Right cardiac atrium (tissue), 5 donors: ENCODE results near the gene CADPS2. TPM values are rescaled to one million over a fixed set of nuclear protein-coding genes. Genes with fewer than 3 reads are reported as not detected.
"Not testable (repeated sequence)": the region's sequence is repeated elsewhere in the genome, so short reads cannot be mapped to it uniquely, and the experiment has no call there.

Source experiments
- ATAC-seq, 2 donors: fragments of 200-7000 bp; cut with Tn5 transposase; one replicate each; pipeline versions ENCODE4 v1.8.0 to v1.9.1; 2020; ENCODE audit warnings: moderate library complexity in 2 of 2, mild to moderate bottlenecking in 1 of 2
- DNase-seq, 3 donors: peaks; one replicate each; pipeline ENCODE4 v3.0.0-alpha.2; 2020
- H3K27ac ChIP-seq: one replicate; pipeline ENCODE4 v1.5.1; 2013; ENCODE audit warnings: mild to moderate bottlenecking, low read length, control low read depth, moderate library complexity
- H3K27me3 ChIP-seq: one replicate; pipeline ENCODE4 v1.6.1; 2013; ENCODE audit not compliant: control insufficient read depth, insufficient read depth
- H3K4me1 ChIP-seq: one replicate; pipeline ENCODE4 v1.6.1; 2013; ENCODE audit warnings: low read length; ENCODE audit not compliant: control insufficient read depth, insufficient read depth
- H3K4me3 ChIP-seq: one replicate; pipeline ENCODE4 v1.5.1; 2013; ENCODE audit warnings: low read length, control low read depth
- H3K9me3 ChIP-seq: one replicate; pipeline ENCODE4 v1.6.1; 2013; ENCODE audit warnings: low read length; ENCODE audit not compliant: control insufficient read depth
- WGBS: extraction: QIAGEN DNeasy Blood & Tissue Kit; methylation state at CpG from one replicate; pipeline ENCODE4 v1.1.7; 2013; 5-methylcytosine and 5-hydroxymethylcytosine counted together
- intact Hi-C, 4 donors: fragments of 100-400 bp; cut with DNase I; formaldehyde crosslinking; loops; one replicate each; pipeline versions ENCODE4 v1.11.0 to v1.14.0; 2022 to 2023
- polyA plus RNA-seq: library from polyadenylated mRNA; stranded (reverse); fragments of 200-250 nt; gene quantifications from one replicate; pipeline ENCODE4 v1.2.3, GENCODE V29; 2013
- total RNA-seq, 4 donors: library from RNA; stranded (reverse); fragmentation: NEBNext Ultra II Directional; extraction: Animal tissue kit (Norgen Biotek cat#: 25700); gene quantifications; one replicate each; pipeline ENCODE4 v1.2.1, GENCODE V29; 2021
- donor health status: healthy with polysubstance abuse.
- donor health status: DM: no; HTN: yes; CAD: no.
- donor health status: DM: no; HTN: no; CAD: no.
- donor health status: DM: no; HTN: yes; CAD: no; lungs with severe emphysema.
- donor health status: DM: yes; HTN: yes; CAD: no.

CADPS2 gene
- total and polyA plus RNA-seq, 5 donors = 10.4 to 14.1 (median 11.5) TPM

DNA sequence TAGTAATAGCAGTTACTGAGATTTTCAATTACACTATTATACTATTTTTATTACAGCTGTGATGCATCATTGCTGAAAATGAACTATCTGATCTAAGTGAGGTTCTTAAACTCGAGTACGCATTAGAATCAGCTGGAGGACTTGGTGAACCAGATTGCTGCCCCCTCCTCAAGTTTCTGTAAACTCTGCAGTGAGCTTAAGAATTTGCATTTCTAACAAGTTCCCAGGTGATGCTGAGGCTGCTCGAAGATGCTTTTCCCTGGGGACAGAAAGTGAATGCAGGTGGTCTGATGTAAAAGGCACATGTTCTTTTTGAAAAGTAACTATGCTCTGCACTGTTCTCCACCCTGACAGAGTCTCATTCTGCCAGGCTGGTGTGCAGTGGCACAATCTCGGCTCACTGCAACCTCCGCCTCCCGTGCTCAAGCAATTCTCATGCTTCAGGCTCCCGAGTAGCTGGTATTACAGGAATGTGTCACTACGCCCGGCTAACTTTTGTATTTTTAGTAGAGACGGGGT lies 199.8 kb downstream of the CADPS2 start:
- ATAC-seq (no peak), DNase-seq (no peak)
- no peak overlapping the region for H3K4me3 ChIP-seq
- intact Hi-C loops = no loop called here
- WGBS = 56% methylated on average over 10 of the region's 10 CpGs
- H3K9me3 ChIP-seq = no peaks in the 10 kb centered on the region
- no peaks in the 10 kb centered on the region for H3K27me3 ChIP-seq
- H3K27ac ChIP-seq = no peak overlapping the region
- no peaks in the 10 kb centered on the region for H3K4me1 ChIP-seq

DNA sequence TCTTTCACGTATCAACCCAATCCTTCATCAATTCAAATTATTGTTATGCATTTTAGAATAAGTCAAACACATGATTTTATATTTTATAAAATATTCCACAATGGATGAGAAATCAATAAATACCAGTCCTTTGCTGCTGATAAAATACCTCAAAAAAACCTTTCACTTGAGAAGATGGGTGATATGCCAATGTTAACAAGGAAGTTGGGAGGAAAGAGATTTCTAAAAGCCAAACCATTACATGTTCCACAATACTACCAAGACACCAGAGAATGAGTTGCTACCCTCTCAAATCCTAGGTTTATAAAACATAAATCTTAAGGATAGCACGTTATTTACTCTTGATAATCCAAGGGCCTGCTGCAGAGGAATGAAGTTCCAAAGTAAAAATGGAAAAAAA lies 201.8 kb downstream of the CADPS2 start:
- DNase-seq = no peak

DNA sequence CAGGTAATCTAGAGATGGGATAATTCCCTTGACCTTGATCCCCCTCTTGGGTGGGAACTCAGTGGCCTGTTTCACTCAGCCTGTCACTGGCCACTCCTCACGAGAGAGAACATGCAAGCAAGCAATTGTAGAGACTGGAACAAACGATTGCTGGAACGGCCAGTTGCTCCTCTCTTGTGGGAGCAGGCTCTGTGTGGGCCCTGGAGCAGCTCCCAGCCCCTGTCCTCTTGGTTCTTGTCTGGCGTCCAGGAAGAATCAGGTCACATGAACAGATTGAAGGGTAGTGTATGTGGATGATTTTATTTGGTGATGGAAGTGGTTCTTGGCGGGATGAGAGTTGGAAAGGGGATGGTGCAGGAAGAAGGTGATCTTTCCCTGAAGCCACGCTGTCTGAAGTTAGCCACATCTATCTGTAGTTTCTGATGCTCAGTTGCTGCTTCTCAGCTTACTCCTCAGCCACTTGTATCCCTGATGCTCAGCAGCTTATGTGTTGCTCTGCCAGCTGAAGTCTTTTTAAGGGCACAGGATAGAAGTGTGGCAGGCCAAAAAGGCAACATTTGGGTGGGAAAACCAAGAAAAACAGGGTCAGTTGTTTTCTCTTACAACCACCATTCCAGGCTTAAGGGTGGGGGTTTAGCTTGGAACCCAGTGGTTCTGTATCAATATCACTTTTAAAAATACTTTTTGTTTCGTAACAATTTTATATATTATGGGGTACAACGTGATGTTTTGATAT lies 203.3 kb downstream of the CADPS2 start:
- no peaks in the 10 kb centered on the region for H3K4me1 ChIP-seq
- H3K4me3 ChIP-seq = no peak overlapping the region
- no peak overlapping the region for H3K27ac ChIP-seq
- ATAC-seq (peak in 1 of 2 donors; percentile 71), DNase-seq (peak in 2 of 3 donors; percentile 59 to 61)
- no peaks in the 10 kb centered on the region for H3K9me3 ChIP-seq
- WGBS = 67% methylated on average over 8 of the region's 8 CpGs
- intact Hi-C loops = no loop called here
- no peaks in the 10 kb centered on the region for H3K27me3 ChIP-seq

More for the DNA sequence above, 201.8 kb downstream of the CADPS2 start:
- intact Hi-C loops = no loop called here
- no peak overlapping the region for H3K27ac ChIP-seq
- WGBS = 81% methylated on average over 2 of the region's 2 CpGs
- H3K9me3 ChIP-seq = no peaks in the 10 kb centered on the region
- H3K27me3 ChIP-seq = no peaks in the 10 kb centered on the region
- H3K4me3 ChIP-seq = no peak overlapping the region
- H3K4me1 ChIP-seq = no peaks in the 10 kb centered on the region
- ATAC-seq = no peak

DNA sequence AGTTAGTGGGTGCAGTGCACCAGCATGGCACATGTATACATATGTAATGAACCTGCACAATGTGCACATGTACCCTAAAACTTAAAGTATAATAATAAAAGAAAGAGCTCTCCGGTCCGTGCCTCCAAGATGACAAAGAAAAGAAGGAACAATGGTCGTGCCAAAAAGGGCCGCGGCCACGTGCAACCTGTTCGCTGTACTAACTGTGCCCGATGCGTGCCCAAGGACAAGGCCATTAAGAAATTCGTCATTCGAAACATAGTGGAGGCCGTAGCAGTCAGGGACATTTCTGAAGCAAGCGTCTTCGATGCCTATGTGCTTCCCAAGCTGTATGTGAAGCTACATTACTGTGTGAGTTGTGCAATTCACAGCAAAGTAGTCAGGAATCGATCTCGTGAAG lies 205.1 kb downstream of the CADPS2 start:
- H3K27ac ChIP-seq, H3K4me3 ChIP-seq, intact Hi-C loops, ATAC-seq, DNase-seq, H3K4me1 ChIP-seq, H3K9me3 ChIP-seq, H3K27me3 ChIP-seq: not testable (repeated sequence)
- WGBS = 98% methylated on average over 16 of the region's 16 CpGs

DNA sequence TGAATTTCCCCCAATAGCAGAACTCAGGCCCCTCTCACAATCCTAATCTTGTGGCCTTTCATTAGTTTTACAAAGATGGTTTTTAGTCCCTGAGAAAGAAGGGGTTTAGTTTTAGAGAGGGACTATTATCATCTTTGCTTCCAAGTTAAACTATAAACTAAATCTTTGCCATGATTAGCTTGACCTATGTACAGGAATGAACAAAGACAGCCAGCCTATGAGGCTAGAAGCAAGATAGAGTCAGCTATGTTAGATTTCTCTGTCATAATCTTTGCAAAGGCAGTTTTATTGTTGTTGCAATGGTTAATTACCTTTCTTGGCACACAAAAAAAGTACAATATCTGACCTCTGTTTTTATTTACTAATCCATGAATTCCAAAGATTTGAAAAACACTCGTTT lies 206.4 kb downstream of the CADPS2 start:
- Histone ChIP-seq H3K4me3 (no peak overlapping the region), H3K9me3 (no peaks in the 10 kb centered on the region), H3K27ac (no peak overlapping the region), H3K4me1 (no peaks in the 10 kb centered on the region), H3K27me3 (no peaks in the 10 kb centered on the region)
- no peak for DNase-seq
- intact Hi-C loops = no loop called here
- ATAC-seq = no peak
- 86% methylated on average over 1 of the region's 1 CpG for WGBS

DNA sequence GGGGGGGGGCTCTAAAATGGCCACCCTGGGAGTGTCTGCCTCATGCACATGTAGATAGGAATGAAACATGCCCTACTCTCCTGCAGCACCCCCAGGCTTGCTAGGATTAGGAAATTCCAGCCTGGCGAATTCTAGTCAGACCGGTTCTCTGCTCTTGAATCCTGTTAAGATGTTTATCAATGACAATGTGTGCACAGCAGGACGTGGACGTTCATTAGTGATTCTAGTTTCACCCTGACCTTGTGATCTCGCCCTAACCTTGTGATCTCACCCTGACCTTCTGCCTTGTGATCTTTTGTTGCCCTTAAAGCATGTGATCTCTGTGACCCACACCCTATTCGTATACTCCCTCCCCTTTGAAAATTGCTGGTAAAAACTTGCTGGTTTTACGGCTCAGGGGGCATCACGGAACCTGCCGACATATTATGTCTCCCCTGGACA lies 207.0 kb downstream of the CADPS2 start:
- DNase-seq, ATAC-seq, H3K27me3 ChIP-seq, H3K4me3 ChIP-seq, H3K4me1 ChIP-seq, H3K27ac ChIP-seq, intact Hi-C loops, H3K9me3 ChIP-seq: not testable (repeated sequence)
- 71% methylated on average over 9 of the region's 9 CpGs for WGBS

DNA sequence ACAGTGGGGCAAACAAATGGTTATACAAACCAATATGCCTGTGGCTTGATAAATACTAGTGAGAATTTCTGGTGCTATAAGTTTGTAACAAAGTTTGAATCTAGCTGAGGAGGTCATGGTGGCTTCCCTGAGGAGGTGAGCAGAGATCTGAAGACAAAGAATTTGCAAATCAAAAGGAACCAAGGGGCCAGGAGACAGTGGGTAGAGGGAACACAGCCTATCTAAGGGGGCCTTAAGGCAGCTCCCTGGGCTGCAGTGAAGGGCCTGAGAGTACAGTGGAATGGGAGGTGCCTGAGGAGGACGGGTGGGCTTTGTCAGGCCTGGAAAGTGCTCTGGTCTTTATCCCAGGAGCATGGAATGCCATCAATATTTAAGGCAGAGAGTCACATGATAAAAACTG lies 209.1 kb downstream of the CADPS2 start:
- H3K27me3 ChIP-seq = no peaks in the 10 kb centered on the region
- H3K4me3 ChIP-seq = no peak overlapping the region
- H3K27ac ChIP-seq = no peak overlapping the region
- DNase-seq (no peak), ATAC-seq (no peak)
- intact Hi-C loops = no loop called here
- no peaks in the 10 kb centered on the region for H3K9me3 ChIP-seq
- 63% methylated on average over 1 of the region's 1 CpG for WGBS
- H3K4me1 ChIP-seq = no peaks in the 10 kb centered on the region

DNA sequence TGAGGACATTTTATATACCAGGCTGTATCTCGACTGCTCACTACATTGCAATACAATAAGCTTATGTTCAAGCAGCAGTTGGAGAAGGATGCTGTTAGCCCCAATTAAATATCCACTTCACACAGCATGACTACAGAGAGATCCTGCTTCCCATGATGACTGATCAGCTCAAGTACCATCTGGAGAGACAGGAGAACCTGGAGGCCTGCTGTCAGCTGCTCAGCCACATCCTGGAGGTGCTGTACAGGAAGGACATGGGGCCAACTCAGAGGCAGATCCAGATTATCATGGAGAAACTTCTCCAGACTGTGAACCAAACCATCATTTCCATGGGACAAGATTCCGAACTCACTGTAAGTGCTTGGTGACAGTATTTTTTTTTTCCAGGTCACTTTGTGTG lies 209.8 kb downstream of the CADPS2 start:
- H3K4me1 ChIP-seq = no peaks in the 10 kb centered on the region
- no peak overlapping the region for H3K27ac ChIP-seq
- DNase-seq (no peak), ATAC-seq (no peak)
- no peaks in the 10 kb centered on the region for H3K9me3 ChIP-seq
- H3K27me3 ChIP-seq = no peaks in the 10 kb centered on the region
- intact Hi-C loops = no loop called here
- 83% methylated on average over 2 of the region's 2 CpGs for WGBS
- H3K4me3 ChIP-seq = no peak overlapping the region

DNA sequence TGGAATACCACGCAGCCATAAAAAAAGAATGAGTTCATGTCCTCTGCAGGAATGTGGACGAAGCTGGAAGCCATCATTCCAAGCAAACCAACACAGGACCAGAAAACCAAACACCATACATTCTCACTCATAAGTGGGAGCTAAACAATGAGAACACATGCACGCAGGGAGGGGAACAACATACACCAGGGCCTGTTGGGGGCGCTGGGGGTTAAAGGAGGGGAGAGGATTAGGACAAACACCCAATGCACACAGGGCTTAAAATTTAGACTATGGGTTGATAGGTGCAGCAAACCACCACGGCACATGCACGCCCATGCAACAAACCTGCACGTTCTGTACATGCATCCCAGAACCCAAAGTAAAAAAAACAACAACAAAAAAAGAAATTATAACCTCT lies 210.6 kb downstream of the CADPS2 start:
- H3K27me3 ChIP-seq = no peaks in the 10 kb centered on the region
- 94% methylated on average over 7 of the region's 7 CpGs for WGBS
- ATAC-seq (no peak), DNase-seq (no peak)
- H3K27ac ChIP-seq = no peak overlapping the region
- H3K4me3 ChIP-seq = no peak overlapping the region
- no peaks in the 10 kb centered on the region for H3K4me1 ChIP-seq
- intact Hi-C loops = no loop called here
- no peaks in the 10 kb centered on the region for H3K9me3 ChIP-seq

DNA sequence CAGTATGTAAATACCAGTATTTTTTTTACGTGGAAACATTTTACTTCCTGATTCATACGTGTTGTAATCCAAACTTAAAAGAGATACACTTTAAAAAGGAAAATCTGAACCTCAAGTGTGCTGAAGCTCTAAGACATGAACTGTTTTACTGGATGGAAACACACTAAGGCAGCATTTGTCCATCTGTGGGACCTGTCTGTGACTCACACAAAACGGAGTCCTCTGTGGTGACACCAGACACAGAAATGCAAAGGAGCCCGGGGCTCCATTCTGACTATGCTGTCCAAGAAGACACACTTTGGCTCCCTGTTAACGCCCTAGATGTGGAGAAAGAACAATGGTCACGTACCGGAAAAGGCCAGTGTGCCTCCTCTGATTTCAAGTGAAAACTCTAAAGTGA lies 211.2 kb downstream of the CADPS2 start:
- no peaks in the 10 kb centered on the region for H3K9me3 ChIP-seq
- no peak overlapping the region for H3K4me3 ChIP-seq
- intact Hi-C loops = no loop called here
- WGBS = 66% methylated on average over 7 of the region's 7 CpGs
- H3K4me1 ChIP-seq = no peaks in the 10 kb centered on the region
- no peaks in the 10 kb centered on the region for H3K27me3 ChIP-seq
- H3K27ac ChIP-seq = no peak overlapping the region
- peak; percentile 41 to 61 for ATAC-seq
- no peak for DNase-seq

DNA sequence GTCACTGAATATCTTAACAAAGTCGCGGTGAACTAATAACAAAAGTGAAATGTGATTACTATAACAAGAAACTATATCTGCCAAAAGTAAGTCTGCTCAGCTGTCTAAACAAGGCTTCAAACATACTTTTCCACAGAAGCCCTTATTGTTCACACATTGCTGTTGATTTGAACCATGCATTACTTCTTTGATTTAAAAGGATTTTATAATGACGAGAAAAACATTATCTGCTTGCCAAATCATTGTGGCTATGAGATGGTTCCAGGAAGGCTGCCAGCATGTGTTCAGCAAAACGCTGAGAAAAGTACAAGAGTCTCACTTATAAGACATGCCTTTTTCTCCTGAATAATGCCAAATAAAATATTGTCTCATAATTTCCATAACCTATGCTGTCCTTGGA lies 211.8 kb downstream of the CADPS2 start:
- H3K27me3 ChIP-seq = no peaks in the 10 kb centered on the region
- intact Hi-C loops = no loop called here
- H3K4me3 ChIP-seq = no peak overlapping the region
- ATAC-seq = peak in 1 of 2 donors; percentile 46
- WGBS = 47% methylated on average over 4 of the region's 4 CpGs
- no peak overlapping the region for H3K27ac ChIP-seq
- no peaks in the 10 kb centered on the region for H3K9me3 ChIP-seq
- H3K4me1 ChIP-seq = no peaks in the 10 kb centered on the region
- peak in 1 of 3 donors; percentile 62 for DNase-seq
